ENCODE data around the gene FUT8. TPM values are rescaled to one million over a fixed set of nuclear protein-coding genes. Genes with fewer than 3 reads are reported as not detected.
A peak's percentile ranks its signal among the peaks of the same experiment; 100 is the strongest.
"Not testable (repeated sequence)": the region's sequence is repeated elsewhere in the genome, so short reads cannot be mapped to it uniquely, and the experiment has no call there.

Gene FUT8
- total RNA-seq, 4 donors from 2014 or later = 29.2 to 55.5 (median 41.1) TPM

DNA sequence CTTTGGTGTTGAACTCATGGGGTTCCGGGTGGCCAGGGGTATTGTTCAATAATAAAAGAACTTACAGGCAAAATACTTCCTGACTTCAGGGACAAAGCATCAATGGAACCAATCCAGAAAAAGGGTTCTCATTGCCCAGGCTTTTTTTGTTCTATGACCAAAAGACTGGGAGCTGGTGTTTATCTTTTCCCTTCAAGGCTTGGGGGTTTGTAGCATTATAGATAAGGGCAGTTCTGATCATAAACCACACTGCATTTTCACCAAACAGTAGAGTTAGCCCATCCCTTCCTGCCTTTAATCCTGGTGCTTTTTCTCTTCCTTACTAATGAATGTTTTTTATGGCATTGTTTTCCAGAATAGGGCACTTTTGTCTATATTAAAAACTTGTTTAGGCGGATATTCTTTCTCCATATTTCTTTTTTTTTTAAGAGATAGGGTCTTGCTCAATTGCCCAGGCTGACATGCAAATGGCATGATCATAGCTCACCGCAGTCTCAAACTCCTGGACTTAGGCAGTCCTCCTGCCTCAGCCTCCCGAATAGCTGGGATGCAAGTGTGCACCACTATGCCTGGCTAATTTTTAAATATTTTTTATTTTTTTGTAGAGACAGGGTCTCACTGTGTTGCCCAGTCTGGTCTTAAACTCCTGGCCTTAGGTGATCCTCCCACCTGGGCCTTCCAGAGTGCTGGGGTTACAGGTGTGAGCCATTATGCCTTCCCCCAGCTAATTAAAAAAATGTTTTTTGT is 9.7 kb downstream of the FUT8 start:
- Histone ChIP-seq H3K27ac (peak overlapping the region in 1 of 3 donors; percentile 7), H3K4me3 (replicated peaks in 1 of 3) (no peak overlapping the region), H3K27me3 (no peaks in the 10 kb centered on the region), H3K4me1 (peaks cover 0 to 9% of the 10 kb centered on the region in 2 donors), H3K9me3 (no peaks in the 10 kb centered on the region), H3K36me3 (no peaks in the 10 kb centered on the region)
- TF ChIP-seq POLR2A (IDR thresholded peaks at IDR 0.05) (no peak), CTCF (IDR thresholded peaks at IDR 0.05) (no peak)
- DNase-seq = no peak
- 96 to 99% methylated on average over 4 of the region's 4 CpGs for WGBS, 2 donors
- intact Hi-C loops (cut with DNase I) = no loop called here

DNA sequence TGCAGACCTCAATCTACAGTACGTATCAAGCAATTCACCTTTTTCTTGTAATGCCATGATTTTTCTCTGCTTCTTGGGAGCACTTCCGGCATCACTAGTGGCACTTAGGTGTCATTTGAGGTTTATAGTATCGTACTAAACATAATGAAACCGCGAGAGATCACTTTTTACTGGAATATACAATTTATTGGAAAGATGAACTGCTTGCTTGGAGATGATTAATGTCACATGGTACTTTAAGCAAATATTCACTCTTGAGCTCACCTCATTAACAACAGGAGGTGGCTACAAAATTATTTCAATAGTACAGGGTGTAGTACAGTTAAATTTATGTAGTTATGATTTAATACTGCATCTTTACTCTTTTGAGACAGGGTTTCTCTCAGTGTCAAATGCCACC is 11.5 kb downstream of the FUT8 start:
- Histone ChIP-seq H3K9me3 (no peaks in the 10 kb centered on the region), H3K36me3 (no peaks in the 10 kb centered on the region), H3K4me3 (replicated peaks in 1 of 3) (no peak overlapping the region), H3K27ac (no peak overlapping the region), H3K27me3 (no peaks in the 10 kb centered on the region), H3K4me1 (peaks cover 9 to 20% of the 10 kb centered on the region in 2 donors)
- WGBS, 2 donors = 96 to 97% methylated on average over 5 of the region's 5 CpGs
- no peak for DNase-seq
- TF ChIP-seq POLR2A (IDR thresholded peaks at IDR 0.05) = no peak
- no peak for TF ChIP-seq CTCF (IDR thresholded peaks at IDR 0.05)
- intact Hi-C loops (cut with DNase I) = no loop called here

GRCh38 chr14:65424531-65424930 is 12.0 kb downstream of the FUT8 start:
- intact Hi-C loops (cut with DNase I) = no loop called here
- peaks cover 13 to 26% of the 10 kb centered on the region in 2 donors for H3K4me1 ChIP-seq
- no peaks in the 10 kb centered on the region for H3K36me3 ChIP-seq
- H3K9me3 ChIP-seq = no peaks in the 10 kb centered on the region
- H3K27me3 ChIP-seq = no peaks in the 10 kb centered on the region
- 97 to 99% methylated on average over 5 of the region's 5 CpGs for WGBS, 2 donors
- no peak overlapping the region for H3K4me3 ChIP-seq (replicated peaks in 1 of 3)
- TF ChIP-seq CTCF (IDR thresholded peaks at IDR 0.05) = no peak
- TF ChIP-seq POLR2A (IDR thresholded peaks at IDR 0.05) = no peak
- no peak overlapping the region for H3K27ac ChIP-seq
- no peak for DNase-seq

DNA sequence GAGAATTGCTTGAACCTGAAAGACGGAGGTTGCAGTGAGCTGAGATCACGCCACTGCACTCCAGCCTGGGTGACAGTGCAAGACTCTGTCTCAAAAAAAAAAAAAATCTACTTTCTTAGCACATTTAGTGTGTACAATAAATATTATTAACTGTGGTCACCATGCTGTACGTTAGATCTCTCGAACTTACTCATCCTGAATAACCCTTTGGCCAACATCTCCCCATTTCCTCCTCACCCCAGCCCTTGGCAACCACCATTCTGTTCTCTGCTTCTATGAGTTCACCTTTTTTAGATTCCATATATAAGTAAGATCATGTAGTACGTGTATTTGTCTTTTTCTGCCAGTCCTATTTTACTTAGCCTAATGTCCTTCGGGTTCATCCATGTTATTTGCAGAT is 13.4 kb downstream of the FUT8 start:
- 91 to 93% methylated on average over 6 of the region's 6 CpGs for WGBS, 2 donors
- no peak overlapping the region for H3K27ac ChIP-seq
- no peaks in the 10 kb centered on the region for H3K27me3 ChIP-seq
- H3K9me3 ChIP-seq = no peaks in the 10 kb centered on the region
- peaks cover 13 to 31% of the 10 kb centered on the region in 2 donors for H3K4me1 ChIP-seq
- no peak overlapping the region for H3K4me3 ChIP-seq (replicated peaks in 1 of 3)
- H3K36me3 ChIP-seq = no peaks in the 10 kb centered on the region
- TF ChIP-seq POLR2A (IDR thresholded peaks at IDR 0.05) (no peak), CTCF (IDR thresholded peaks at IDR 0.05) (no peak)
- DNase-seq = no peak
- intact Hi-C loops (cut with DNase I) = no loop called here

DNA sequence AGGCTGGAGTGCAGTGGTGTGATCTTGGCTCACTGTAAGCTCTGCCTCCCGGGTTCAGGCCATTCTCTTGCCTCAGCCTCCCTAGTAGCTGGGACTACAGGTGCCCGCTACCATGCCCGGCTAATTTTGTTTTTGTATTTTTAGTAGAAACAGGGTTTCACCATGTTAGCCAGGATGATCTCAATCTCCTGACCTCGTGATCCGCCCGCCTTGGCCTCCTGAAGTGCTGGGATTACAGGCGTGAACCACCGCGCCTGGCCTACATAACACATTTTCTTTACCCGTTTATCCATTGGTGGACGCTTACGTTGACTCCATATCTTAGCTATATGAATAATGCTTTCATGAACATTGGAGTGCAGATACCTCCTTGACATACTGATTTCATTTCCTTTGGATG is 14.4 kb downstream of the FUT8 start:
- H3K9me3 ChIP-seq; H3K27ac ChIP-seq; DNase-seq; H3K36me3 ChIP-seq; H3K4me3 ChIP-seq (replicated peaks in 1 of 3); H3K27me3 ChIP-seq; intact Hi-C loops (cut with DNase I): not testable (repeated sequence)
- 96 to 97% methylated on average over 12 of the region's 12 CpGs for WGBS, 2 donors
- H3K4me1 ChIP-seq = peaks cover 13 to 32% of the 10 kb centered on the region in 2 donors

Measured in thyroid gland (tissue), 4 donors.